Activated CD4-positive, alpha-beta T cell treated with anti-CD3 and anti-CD28 coated beads, Interleukin-2, Interleukin-4, amounts not matched to agents 100 ng/mL and 50 ng/mL, durations not matched to agents 16 hours and 8 hours (primary cell): ENCODE data around the gene APOL3.
"Not testable (repeated sequence)": the region's sequence is repeated elsewhere in the genome, so short reads cannot be mapped to it uniquely, and the experiment has no call there.

Experiments
- DNase-seq: peaks from one replicate; pipeline ENCODE4 v3.0.0-alpha.2; 2020; ENCODE audit warnings: low spot score

Gene APOL3

GRCh38 chr22:36193171-36193570 is 32.6 kb upstream of the APOL3 start:
- DNase-seq = no peak

DNA sequence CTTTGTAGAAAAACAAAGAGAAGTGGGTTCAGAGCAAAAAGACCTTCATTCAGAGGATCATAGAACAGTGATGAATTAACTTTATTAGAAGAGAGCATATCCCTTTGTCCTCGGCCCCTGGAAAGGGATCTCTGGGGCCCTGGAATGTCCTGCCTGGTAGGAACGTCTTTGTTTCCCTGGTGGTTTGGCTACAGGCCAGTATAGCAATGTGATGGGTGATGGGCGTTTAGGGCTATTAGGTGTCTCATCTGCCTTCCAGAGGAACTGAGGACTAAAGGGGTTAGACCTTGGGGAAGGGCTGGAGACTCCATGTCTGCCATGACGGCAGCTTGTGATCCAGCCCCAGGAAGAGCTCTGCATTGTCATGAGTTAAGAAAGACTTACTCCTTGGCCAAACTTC is 32.0 kb upstream of the APOL3 start:
- no peak for DNase-seq

DNA sequence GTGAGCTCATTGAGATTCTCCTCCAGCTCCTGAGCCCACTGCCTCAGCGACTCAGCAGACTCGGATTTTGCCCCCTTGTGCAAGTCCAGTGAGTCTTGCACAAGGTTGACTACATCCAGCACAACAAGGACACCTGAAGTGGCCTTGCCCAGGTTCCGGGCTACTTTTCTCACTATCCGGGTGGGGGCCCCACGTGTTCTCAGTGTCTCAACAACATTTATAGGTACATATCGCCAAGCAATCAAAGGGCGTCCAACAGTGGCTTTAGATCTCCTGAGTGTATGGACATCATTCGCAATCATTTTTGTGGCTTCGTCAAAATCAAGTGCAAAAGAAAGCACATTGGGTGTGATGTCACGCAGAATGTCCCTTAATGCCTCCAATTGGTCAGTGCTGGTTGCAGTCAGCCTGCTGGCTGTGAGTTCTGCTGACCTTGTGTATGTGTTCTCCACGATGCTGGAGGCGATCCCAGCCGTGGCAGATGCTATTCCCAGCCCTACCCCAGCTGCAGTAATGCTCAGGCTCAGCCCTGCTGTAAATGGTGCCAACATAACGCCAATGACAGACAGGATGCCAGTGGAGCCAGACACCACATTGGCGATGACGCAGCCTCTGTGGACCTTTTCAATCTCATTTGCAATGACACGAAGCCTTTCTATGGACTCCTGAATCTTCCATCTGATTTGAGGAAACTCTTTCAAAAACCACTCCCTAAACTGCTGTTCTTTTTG is 30.7 kb upstream of the APOL3 start:
- no peak for DNase-seq

DNA sequence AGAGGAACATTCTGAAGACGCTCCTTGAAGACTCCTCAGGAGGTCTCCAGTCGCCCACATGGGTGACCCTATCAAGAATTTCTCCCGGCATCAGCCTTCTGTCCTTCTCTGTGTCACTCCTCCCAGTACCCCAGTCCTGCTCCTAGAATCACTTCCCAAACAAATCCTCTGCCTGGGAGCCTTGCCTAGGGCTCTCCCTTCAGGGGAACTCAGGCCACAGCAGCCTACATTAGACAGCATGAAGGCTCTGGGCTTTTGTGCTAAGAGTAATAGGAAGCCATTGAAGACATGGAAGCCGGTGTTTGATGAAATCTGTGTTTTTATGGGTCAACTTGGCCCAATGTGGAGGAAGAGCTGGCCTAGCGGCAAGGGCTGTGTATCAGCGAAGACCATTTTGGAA is 27.3 kb upstream of the APOL3 start:
- DNase-seq = not testable (repeated sequence)

- no peak for DNase-seq
These were observed 25.5 kb upstream of the APOL3 start for GRCh38 chr22:36185828-36186624.

DNA sequence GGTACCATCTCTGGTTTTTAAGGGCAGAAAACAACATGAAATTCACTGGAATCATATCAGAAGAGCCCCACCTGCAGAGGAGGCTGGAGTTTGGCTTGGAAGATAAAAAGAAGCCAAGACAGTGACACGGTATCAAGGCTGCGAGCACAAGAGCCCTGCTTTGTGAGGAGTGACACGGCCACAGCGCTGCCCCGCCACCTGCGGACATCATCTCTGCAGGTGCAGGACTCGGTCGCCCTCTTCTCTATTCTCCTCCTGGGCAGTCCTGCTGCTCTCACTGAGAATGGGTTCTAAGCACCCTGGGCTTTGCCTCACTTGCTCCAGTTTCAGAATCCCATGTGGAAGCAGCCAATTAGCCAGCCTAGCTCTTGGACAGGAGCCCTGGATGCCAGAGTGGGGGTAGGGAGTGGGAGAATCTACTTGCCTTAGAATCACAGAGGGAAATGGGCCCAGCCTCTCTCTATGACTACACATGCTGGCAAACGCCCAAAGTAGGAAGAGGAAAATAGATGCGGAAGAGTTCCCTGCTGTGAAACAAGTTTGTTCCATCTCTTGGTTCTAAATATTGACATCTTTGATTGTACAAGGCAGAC is 24.0 kb upstream of the APOL3 start:
- DNase-seq = no peak

GRCh38 chr22:36183446-36183845 is 22.9 kb upstream of the APOL3 start:
- no peak for DNase-seq

GRCh38 chr22:36182857-36183256 is 22.3 kb upstream of the APOL3 start:
- DNase-seq = no peak

DNA sequence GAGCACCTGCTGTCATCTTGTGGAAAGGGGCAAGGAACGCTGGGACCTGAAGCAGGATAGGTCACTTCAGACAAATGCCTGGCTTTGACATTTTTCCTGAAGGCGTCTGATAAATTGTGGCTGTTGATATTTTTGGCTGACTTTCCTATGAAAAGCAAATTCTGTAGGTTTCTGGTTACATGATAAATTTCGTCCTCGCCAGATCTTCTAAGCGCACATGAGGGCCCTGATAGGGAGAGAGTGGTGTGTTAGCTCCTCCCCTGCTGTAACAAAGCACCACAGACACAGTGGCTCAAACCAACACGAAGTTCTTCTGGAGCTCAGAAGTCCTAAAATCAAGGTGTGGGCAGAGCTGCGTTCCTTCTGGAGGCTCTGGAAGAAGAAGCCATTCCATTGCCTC is 21.5 kb upstream of the APOL3 start:
- no peak for DNase-seq

GRCh38 chr22:36180928-36181327 is 20.4 kb upstream of the APOL3 start:
- no peak for DNase-seq

DNA sequence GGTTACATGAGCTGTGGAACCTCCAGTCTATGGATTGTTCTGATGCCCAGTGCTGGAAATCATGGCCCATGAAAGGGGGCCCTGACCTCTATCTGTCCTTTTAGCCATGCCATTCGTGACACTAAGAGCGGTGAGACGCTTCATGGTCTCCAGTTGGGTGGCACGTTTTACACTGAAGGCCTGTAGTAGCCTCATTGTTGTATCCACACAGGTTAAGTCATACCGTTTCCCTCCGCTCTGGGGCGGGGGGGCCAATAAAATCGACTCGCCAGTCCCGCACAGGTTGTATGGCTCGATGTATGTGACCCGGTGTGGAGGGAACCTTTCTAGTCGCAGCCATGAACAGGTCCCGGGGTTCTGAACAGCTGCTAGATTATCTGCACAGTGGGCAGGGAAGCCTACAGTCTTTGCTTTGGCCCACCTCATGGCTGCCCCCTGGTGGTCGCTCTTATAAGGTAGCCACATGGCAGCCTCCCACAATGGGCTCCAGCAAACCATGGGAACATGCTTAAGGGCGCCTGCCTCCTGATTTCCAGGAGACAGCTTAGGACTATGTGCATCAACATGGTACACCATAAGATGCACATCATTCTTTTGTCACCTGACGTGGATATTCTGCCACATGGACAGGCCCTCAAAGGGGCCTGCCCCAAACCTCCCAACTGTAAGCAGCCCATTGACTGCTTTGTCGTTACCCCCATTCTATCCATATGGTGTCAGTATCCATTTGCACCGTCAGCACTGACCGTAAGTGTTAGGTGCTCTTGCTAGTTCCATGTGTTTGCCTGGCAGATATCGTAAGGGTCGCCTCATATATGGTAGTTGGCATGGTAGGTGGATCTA is 19.7 kb upstream of the APOL3 start:
- DNase-seq = peak; percentile 80

GRCh38 chr22:36177160-36177559 is 16.6 kb upstream of the APOL3 start:
- no peak for DNase-seq

GRCh38 chr22:36175892-36176291 is 15.3 kb upstream of the APOL3 start:
- DNase-seq = no peak

- DNase-seq = no peak
These were observed 11.4 kb upstream of the APOL3 start for GRCh38 chr22:36171941-36172340.

GRCh38 chr22:36166518-36167220 is 6.1 kb upstream of the APOL3 start:
- no peak for DNase-seq

GRCh38 chr22:36166086-36166485 is 5.5 kb upstream of the APOL3 start:
- no peak for DNase-seq

DNA sequence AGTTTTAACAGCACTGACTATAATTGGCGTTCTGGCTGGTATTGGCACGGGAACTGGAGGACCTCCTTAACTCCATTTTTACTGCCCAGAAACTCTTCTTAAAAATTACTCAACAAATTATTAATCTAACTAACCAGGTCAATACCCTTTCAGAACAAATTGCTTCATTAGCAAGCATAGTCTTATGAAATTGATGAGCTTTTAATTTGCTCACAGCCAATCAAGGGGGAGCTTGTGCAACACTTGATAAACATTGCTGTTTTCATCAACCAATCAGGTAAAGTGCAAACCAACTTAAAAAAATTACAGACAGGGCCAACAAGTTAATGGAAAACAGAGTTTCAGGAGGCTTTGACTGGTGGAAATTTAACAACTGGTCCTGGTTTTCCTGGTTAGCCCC is 4.6 kb upstream of the APOL3 start:
- no peak for DNase-seq

GRCh38 chr22:36164621-36165020 is 4.1 kb upstream of the APOL3 start:
- no peak for DNase-seq

GRCh38 chr22:36163497-36163896 is 2.9 kb upstream of the APOL3 start:
- DNase-seq = no peak

DNA sequence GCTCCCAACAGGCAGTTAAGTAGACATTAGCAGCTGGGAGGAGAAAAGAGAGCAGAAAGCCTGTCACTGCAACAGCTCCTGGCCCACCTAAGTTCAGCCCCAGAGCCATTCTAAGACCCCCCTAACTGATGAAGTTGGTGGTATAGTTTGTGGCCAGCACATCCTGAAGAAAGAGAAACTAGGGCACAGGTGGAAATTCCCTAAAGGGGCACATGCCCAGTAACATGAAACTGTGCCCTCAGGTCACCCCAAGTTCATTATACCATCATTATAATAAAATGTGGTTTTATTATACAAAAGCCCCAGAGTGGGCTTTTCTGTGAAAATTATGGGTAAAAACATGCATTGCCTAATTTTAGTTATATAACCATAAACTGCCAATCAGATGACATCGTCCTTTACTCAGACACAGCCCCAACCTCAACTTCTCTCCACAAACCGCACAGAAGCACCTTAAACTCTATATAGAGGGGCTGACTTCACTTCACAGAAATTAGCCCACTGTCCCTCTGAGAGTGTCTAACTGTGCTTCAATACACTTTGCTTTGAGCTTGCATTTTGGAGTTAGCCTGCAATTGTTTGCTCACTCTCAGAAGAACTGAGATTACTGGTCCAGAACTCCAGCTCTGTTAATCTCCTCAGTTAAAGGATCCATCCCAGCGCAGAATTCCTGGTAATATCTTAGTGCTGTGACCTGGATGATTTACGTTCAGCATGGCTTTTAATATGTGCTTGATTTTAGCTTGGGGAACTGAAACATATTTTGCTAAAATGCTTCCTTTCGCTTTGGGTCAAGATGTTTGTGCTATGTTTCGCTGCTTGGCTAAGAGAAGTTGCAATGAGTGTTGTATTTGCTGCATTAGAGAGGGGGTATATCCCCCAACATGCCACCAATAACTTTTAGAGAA is 1.8 kb upstream of the APOL3 start:
- no peak for DNase-seq

GRCh38 chr22:36161793-36162126 is 1.2 kb upstream of the APOL3 start:
- peak; percentile 24 for DNase-seq
